MG63 (cell line): ENCODE results near the gene NRIP1. TPM values are rescaled to one million over a fixed set of nuclear protein-coding genes. Genes with fewer than 3 reads are reported as not detected.
A peak's percentile ranks its signal among the peaks of the same experiment; 100 is the strongest.

Source experiments
- DNase-seq: peaks from one replicate; pipeline ENCODE4 v3.0.0-alpha.2; 2020
- H3K27me3 ChIP-seq: fragments of 250-450 bp; sonication (Bioruptor Pico); 2 replicates; pipeline ENCODE4 v1.5.1; 2020; ENCODE audit warnings: mild to moderate bottlenecking, moderate library complexity
- H3K36me3 ChIP-seq: fragments of 250-450 bp; sonication (Bioruptor Pico); 2 replicates; pipeline ENCODE4 v1.5.1; 2020; ENCODE audit warnings: mild to moderate bottlenecking, moderate library complexity
- H3K4me3 ChIP-seq: fragments of 250-450 bp; sonication (Bioruptor Pico); 2 replicates; pipeline ENCODE4 v1.5.1; 2020; ENCODE audit warnings: mild to moderate bottlenecking, moderate library complexity
- H3K9me3 ChIP-seq: fragments of 250-450 bp; sonication (Bioruptor Pico); 2 replicates; pipeline ENCODE4 v1.5.1; 2020; ENCODE audit warnings: mild to moderate bottlenecking, moderate library complexity
- total RNA-seq: library from RNA; depleted of rRNA; stranded (reverse); fragments of >200 nt; shearing (Covaris generic); gene quantifications from 2 replicates; pipeline ENCODE4 v1.2.3, GENCODE V29; 2014; ENCODE audit warnings: low replicate concordance; rRNA removed

NRIP1 gene, protein sequence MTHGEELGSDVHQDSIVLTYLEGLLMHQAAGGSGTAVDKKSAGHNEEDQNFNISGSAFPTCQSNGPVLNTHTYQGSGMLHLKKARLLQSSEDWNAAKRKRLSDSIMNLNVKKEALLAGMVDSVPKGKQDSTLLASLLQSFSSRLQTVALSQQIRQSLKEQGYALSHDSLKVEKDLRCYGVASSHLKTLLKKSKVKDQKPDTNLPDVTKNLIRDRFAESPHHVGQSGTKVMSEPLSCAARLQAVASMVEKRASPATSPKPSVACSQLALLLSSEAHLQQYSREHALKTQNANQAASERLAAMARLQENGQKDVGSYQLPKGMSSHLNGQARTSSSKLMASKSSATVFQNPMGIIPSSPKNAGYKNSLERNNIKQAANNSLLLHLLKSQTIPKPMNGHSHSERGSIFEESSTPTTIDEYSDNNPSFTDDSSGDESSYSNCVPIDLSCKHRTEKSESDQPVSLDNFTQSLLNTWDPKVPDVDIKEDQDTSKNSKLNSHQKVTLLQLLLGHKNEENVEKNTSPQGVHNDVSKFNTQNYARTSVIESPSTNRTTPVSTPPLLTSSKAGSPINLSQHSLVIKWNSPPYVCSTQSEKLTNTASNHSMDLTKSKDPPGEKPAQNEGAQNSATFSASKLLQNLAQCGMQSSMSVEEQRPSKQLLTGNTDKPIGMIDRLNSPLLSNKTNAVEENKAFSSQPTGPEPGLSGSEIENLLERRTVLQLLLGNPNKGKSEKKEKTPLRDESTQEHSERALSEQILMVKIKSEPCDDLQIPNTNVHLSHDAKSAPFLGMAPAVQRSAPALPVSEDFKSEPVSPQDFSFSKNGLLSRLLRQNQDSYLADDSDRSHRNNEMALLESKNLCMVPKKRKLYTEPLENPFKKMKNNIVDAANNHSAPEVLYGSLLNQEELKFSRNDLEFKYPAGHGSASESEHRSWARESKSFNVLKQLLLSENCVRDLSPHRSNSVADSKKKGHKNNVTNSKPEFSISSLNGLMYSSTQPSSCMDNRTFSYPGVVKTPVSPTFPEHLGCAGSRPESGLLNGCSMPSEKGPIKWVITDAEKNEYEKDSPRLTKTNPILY (N-terminal part only)
- 6.8 and 11.3 TPM in 2 replicates for total RNA-seq

DNA sequence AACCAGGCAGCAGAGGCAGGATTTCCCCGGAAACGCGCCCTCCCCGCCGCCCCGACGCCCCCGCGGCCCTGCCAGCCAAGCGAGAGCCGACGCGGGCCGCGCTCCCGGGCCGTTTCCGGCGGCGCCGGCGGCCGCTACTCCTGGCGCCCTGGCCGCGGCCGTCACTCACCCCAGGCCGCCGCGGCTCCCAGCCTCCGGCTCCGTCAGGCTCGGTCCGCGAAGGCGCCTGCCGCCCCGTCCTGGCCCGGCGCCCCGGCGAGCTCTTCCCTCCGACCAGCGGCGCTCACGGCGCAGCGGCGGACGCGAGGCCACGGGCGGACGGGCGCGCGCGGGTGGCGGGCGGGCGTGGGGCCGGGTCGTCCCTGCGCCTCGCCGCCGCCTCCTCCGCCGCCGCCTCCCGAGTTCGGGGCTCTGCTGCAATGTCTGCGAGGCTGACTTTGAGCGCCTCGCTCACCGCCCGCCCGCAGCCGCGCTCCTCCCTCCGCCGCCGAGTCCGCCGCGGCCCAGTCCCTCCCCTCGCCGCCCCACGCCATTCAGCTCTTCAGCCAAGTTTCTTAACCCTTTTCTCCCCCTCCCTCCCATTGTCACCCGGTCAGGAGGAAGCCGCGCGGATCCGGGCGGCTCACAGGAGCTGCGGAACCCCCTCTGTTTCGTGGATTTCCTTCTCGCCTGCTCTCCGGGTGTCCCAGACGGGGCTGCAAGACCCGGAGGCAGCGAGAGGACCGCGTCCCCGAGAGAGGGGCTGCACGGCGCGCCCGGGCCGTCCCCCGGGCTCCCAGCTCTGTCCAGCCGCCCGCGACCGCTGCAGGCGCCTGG lies at the start of gene NRIP1:
TSS of gene NRIP1 (minus strand) at position 425 of the 816 bp plus-strand sequence. CDS start 96,808 bp downstream, outside the sequence.
- Histone ChIP-seq H3K36me3 (no peaks in the 10 kb centered on the region), H3K9me3 (no peaks in the 10 kb centered on the region), H3K4me3 (peak within 1 kb of the TSS; percentile 75), H3K27me3 (no peaks in the 10 kb centered on the region)
- peak; percentile 86 for DNase-seq

DNA sequence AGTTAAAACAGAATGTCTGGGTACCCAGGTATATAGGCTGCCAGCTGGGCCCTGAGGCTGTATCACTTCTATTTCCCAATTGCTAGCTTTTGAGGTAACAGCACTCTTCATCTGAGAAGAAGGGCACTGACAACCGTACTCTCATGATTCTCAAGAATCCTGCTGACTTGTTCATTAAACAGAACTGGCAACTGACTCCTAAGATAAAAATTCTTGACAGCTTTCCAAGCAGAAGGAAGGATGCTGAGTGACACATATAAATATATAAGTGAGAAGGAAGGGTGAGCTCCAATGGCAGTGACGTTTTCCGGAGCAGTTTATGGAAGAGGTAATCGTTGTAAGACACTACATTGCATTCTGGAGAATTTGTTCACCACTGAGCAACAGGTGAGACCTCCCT lies 48.1 kb upstream of the NRIP1 start:
- Histone ChIP-seq H3K9me3 (no peaks in the 10 kb centered on the region), H3K36me3 (no peaks in the 10 kb centered on the region), H3K4me3 (no peak overlapping the region), H3K27me3 (no peaks in the 10 kb centered on the region)
- DNase-seq, result no peak

DNA sequence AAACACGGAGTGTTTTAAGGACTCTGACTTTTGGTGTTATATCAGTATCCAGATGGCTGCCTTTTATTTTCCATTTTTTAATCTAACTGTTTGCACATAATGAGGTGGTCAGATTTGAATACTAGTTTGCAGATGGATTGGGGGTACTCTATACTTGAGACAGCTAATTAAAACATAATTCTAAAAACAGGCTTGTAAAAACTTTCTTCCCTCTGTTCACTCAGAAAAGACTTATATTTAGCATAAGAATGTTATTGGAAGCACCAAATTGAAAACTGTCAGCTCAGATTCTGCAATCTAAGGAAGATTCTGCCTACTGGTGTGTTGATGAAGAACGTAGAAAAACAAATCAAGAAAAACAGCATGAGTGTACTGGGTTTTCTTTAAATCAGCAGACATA lies 44.0 kb upstream of the NRIP1 start:
- H3K9me3 ChIP-seq, result no peaks in the 10 kb centered on the region
- H3K4me3 ChIP-seq, result no peak overlapping the region
- no peak for DNase-seq
- no peaks in the 10 kb centered on the region for H3K36me3 ChIP-seq
- H3K27me3 ChIP-seq, result no peaks in the 10 kb centered on the region

DNA sequence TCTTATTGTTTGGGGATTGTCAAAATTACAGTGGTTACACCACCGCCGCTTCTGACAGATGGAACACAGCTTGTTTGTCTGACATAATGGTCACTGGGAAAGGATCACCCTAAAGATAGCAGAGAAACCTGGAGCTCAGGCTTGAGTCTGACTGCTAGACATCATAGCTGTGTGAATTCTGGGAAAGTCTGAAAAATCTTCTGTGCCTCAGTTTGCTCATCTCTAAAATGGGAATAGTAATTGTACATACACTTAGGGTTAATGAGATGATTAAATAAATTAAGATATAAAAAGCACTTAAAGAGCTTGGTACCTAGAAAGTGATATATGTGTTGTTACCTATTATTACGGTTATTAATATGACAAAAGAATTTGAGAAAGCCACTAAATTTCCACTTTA lies 39.7 kb upstream of the NRIP1 start:
- H3K36me3 ChIP-seq, result no peaks in the 10 kb centered on the region
- no peaks in the 10 kb centered on the region for H3K9me3 ChIP-seq
- DNase-seq, result no peak
- H3K27me3 ChIP-seq, result no peaks in the 10 kb centered on the region
- no peak overlapping the region for H3K4me3 ChIP-seq

DNA sequence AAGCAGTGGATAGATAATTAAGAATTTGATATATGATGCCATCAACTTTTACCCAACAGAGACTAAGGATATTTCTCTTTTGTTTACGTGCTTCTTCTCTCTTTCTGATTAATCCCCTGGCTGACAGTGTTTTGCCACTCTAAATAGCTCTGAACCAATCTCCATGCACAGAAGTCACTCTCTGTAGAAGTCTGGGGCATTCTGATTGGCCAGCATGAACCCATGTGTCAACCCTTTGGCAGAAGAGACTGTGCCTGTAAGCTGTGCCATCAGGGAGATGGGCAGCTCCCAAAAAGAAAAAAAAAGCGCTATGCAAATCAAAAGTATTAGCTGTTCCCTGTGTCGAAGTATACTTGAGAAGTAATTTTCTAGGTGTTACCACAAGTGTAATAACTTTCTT lies 34.1 kb upstream of the NRIP1 start:
- Histone ChIP-seq H3K4me3 (no peak overlapping the region), H3K36me3 (no peaks in the 10 kb centered on the region)

DNA sequence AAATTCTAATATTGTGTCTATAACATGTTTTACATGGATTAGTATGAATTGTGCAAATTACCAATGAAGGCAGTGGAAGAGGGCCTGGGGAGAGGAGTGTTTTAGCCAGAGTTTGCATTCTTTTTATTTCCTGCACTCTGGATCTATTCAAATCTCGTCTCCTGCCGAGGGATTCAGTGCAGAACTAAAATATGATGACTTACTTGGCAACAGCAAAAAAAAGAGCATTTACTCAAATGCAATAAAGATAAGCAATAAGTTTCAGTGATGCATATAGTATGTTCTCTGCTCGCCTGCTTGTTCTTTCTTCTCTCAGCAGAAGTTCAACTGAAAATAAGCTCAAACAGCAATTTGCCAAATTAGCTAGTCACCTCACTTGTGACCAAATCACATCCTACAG lies 33.4 kb upstream of the NRIP1 start:
- DNase-seq, result no peak
- Histone ChIP-seq H3K4me3 (no peak overlapping the region), H3K27me3 (no peaks in the 10 kb centered on the region), H3K36me3 (no peaks in the 10 kb centered on the region), H3K9me3 (no peaks in the 10 kb centered on the region)

More for the DNA sequence above, 34.1 kb upstream of the NRIP1 start:
- Histone ChIP-seq H3K27me3 (no peaks in the 10 kb centered on the region), H3K9me3 (no peaks in the 10 kb centered on the region)
- DNase-seq, result no peak

DNA sequence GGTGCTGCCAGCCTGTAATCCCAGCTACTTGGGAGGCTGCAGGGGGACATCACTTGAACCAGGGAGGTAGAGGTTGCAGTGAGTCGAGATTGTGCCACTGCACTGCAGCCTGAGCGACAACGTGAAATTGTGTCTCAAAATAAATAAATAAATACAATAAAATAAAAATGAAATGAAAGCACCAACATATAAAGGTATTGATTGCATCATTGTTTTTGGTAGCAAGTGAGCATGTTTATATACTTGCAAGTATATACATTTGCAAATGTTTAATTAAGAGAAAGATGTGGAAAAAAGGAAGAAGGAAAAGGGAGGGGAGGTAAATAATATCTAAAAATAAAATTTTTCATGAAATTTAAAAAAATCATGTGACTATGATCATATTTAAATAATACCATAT lies 32.8 kb upstream of the NRIP1 start:
- Histone ChIP-seq H3K4me3 (no peak overlapping the region), H3K9me3 (no peaks in the 10 kb centered on the region), H3K27me3 (no peaks in the 10 kb centered on the region), H3K36me3 (no peaks in the 10 kb centered on the region)
- DNase-seq, result no peak

DNA sequence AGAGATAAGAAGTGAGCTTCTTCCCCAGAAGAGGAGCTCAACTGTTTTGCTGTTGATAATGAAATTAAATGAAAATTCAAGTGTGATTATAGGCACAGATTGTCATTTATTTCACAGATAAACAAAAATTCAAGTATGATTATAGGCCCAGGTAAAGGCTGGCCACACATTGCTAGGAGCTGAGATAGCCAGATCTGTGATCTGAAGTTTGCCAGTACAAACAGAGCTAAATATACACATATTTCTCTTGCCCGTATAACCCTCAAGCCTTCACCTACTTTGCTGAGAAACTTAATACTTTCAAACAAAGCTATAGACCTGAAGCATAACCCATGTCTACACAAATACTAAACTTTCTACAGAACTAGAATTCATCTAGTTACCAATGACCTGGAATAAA lies 31.3 kb upstream of the NRIP1 start:
- H3K9me3 ChIP-seq, result no peaks in the 10 kb centered on the region
- no peak for DNase-seq
- H3K27me3 ChIP-seq, result no peaks in the 10 kb centered on the region
- no peak overlapping the region for H3K4me3 ChIP-seq
- no peaks in the 10 kb centered on the region for H3K36me3 ChIP-seq

DNA sequence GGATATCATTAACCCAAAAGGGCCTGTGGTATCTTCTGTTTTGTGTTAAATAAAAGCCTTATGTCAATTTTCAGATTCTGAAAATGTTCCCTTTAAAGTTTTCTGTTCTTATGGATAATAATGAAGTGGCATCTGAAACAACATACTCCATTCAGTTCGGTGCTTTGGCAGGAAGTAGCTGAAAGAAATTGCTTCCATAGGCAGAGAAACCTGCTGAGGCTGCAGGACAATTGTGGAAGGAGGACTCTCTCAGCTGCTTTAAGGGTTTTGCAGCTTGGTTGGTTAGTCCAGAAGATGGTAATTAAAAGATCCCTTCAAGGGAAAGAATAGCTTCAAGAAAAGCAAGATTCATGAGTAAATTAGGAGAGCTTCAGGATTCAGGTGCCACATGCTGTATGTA lies 30.5 kb upstream of the NRIP1 start:
- H3K36me3 ChIP-seq, result no peaks in the 10 kb centered on the region
- H3K27me3 ChIP-seq, result no peaks in the 10 kb centered on the region
- no peak for DNase-seq
- H3K9me3 ChIP-seq, result no peaks in the 10 kb centered on the region
- no peak overlapping the region for H3K4me3 ChIP-seq

DNA sequence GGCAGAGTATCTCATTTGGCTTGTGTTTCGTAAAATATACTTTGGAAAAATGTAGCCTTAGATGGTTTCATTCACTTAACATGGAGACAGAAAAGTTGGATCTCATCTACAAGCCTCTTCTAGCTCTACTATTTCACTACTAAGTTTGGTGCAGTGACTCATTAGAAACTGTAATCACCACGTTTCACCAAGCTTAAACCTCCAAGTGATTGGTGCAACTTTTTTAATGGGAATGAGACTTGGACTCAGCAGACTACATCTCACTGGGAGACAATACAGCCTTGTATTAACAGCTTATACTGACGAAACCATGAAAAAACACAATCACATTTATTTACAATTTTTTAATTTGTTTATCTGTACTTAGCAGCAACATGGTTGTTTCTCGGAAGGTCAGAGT lies 29.9 kb upstream of the NRIP1 start:
- H3K4me3 ChIP-seq, result no peak overlapping the region
- DNase-seq, result no peak
- no peaks in the 10 kb centered on the region for H3K36me3 ChIP-seq
- H3K9me3 ChIP-seq, result no peaks in the 10 kb centered on the region
- no peaks in the 10 kb centered on the region for H3K27me3 ChIP-seq

DNA sequence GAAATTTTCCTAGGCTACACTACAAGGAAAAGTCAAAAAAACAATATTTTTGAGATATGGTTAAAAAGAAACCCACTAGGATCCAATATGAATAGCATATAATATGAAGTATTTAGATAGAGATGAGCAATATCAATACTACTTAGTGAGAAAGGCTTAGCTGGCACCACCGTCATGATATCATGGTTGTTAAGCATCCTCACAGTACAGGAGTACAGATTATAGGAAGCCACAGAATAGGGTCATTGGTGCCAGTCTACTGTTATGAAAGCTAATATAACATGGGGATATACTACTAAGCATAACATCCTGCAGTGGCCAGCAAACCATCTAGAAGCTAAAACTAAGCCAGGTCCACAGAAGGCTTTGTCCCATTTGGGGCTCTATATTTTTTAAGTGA lies 28.4 kb upstream of the NRIP1 start:
- Histone ChIP-seq H3K36me3 (no peaks in the 10 kb centered on the region), H3K27me3 (no peaks in the 10 kb centered on the region), H3K9me3 (no peaks in the 10 kb centered on the region), H3K4me3 (no peak overlapping the region)
- no peak for DNase-seq

DNA sequence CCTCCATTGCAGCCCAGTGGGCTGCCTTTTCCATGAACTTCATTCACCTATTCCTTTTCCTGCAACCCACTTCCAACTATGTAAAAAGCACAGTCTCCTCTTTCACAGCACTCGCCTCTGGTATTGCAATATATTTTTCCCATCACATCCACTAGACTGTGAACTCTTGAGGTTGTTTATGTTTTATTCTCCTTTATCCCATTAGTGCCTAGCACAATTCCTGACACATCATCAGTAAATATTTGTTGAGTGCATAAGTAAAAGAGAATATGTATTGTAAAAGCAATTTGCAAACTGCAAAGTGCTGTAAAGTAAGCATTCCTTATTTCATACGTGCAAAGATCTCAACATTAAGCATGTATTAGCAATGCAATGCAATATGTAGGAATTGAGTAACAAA lies 27.9 kb upstream of the NRIP1 start:
- Histone ChIP-seq H3K4me3 (no peak overlapping the region), H3K9me3 (no peaks in the 10 kb centered on the region), H3K27me3 (no peaks in the 10 kb centered on the region), H3K36me3 (no peaks in the 10 kb centered on the region)
- DNase-seq, result no peak

DNA sequence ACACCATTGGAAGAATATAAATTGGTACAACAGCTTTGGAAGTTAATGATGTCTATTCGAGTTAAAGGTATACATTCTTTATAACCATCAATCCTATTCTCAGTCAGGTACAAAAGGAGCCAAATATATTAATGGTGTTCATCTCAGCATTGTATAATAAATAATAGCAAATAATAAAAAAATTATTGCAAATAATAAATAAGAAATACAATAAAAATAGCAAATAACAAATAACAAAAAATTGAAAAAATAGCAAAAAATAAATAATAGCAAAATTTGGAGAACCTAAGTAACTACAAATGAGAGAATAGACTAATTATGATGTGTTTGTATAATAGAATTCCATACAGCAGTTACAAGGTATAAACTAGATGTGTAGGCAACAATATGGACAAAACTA lies 25.6 kb upstream of the NRIP1 start:
- Histone ChIP-seq H3K27me3 (no peaks in the 10 kb centered on the region), H3K4me3 (no peak overlapping the region), H3K36me3 (no peaks in the 10 kb centered on the region), H3K9me3 (no peaks in the 10 kb centered on the region)
- DNase-seq, result no peak

DNA sequence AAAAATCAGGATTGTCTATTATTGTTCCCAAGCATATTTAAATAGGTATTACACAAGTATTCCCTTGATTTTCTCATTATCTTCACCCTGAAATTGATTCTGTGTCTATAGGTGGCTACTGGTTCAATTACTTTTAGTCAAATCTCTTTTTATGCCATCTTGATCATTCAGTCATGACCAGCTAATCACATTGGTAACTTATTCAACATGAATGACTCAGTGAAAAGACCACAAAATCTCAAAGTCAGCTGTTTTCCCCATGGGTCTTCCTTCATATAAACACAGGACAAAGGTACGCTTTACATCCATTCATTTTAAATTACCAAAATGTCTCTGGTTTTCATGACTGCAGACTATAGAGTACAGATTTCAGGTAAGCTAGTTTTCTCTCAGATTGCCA lies 23.7 kb upstream of the NRIP1 start:
- H3K36me3 ChIP-seq, result no peaks in the 10 kb centered on the region
- no peaks in the 10 kb centered on the region for H3K27me3 ChIP-seq
- no peaks in the 10 kb centered on the region for H3K9me3 ChIP-seq
- no peak for DNase-seq
- H3K4me3 ChIP-seq, result no peak overlapping the region

DNA sequence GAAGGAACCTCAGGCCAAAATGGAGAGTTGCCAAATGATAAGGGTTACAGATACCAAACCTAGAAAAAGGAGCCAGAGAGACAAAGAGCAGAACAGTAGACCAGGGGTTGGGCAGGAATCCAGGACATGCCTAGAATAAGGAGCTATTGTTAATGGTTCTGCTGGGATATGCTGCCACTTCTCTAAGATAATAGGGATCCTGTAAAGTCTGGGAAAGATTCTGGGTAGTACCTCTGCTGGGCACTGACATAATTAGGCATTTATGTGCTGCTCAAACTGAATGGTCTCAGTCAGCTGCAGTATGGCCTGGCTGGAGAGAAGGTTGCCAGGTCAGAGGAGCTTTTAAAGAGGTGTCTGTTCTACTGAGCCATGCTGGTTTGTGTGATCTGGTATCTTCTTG lies 19.9 kb upstream of the NRIP1 start:
- Histone ChIP-seq H3K4me3 (no peak overlapping the region), H3K27me3 (no peaks in the 10 kb centered on the region), H3K36me3 (no peaks in the 10 kb centered on the region), H3K9me3 (no peaks in the 10 kb centered on the region)
- DNase-seq, result no peak

DNA sequence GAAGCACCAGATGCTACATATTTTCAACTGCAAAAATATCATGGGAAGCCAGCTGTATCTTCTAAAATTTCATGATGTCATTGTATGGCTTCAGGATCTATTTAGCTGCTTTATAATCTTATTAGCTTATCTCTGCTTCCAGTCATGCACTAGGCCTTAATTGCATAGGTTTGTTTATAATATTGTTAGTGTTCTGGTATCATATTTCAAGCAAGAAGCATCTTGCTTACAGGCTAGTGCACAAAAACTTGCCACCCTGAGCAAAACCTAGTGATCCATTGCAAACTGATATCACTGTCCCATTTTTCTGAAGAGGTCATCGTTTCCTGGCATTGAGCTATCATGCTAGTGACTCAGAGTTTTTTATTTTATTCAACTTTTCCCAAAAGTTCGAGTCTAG lies 15.7 kb upstream of the NRIP1 start:
- H3K36me3 ChIP-seq, result no peaks in the 10 kb centered on the region
- no peak overlapping the region for H3K4me3 ChIP-seq
- H3K9me3 ChIP-seq, result no peaks in the 10 kb centered on the region
- H3K27me3 ChIP-seq, result no peaks in the 10 kb centered on the region
- DNase-seq, result no peak

DNA sequence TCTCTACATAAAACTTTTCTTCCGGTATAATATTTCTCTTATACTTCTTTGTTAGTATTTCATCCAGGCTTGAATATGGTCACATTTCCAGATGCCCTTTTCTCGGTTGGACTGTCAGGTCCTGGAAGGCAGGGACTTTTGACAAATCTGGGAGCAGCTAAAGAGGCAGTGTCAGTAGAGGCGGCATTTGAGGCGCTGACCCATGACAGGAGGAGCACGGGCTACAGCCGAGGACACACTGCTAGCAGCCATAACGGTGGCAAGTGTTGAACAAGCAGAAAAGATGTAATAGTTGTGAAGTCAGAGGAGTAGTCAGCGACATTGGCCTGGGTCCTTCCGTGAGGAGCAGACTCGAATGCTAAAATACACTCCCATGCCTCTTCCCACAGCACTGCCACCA lies 14.5 kb upstream of the NRIP1 start:
- Histone ChIP-seq H3K27me3 (no peaks in the 10 kb centered on the region), H3K9me3 (no peaks in the 10 kb centered on the region), H3K4me3 (no peak overlapping the region), H3K36me3 (no peaks in the 10 kb centered on the region)
- DNase-seq, result no peak
